RCC 7860 (cell line): ENCODE results near the gene NDRG2.
A peak's percentile ranks its signal among the peaks of the same experiment; 100 is the strongest.
"Not testable (repeated sequence)": the region's sequence is repeated elsewhere in the genome, so short reads cannot be mapped to it uniquely, and the experiment has no call there.

Experiments used
- DNase-seq: peaks from one replicate; pipeline ENCODE4 v3.0.0-alpha.2; 2015; ENCODE audit warnings: low spot score
- FAIRE-seq: peaks from 2 replicates; lab custom pipeline; 2012; peaks lifted over from hg19 to GRCh38; lab: Jason Lieb, UNC

The NDRG2 gene

GRCh38 chr14:21056520-21057163 lies 31.8 kb upstream of the NDRG2 start:
- no peak for FAIRE-seq
- no peak for DNase-seq

GRCh38 chr14:21055432-21056117 lies 30.7 kb upstream of the NDRG2 start:
- FAIRE-seq (peak; percentile 57), DNase-seq (no peak)

GRCh38 chr14:21054768-21055145 lies 29.9 kb upstream of the NDRG2 start:
- FAIRE-seq (no peak), DNase-seq (no peak)

- DNase-seq (peak; percentile 8), FAIRE-seq (no peak)
Measured at GRCh38 chr14:21054123-21054767, 29.4 kb upstream of the NDRG2 start.

GRCh38 chr14:21053184-21054122 lies 28.6 kb upstream of the NDRG2 start:
- no peak for FAIRE-seq

GRCh38 chr14:21050597-21050996 lies 25.7 kb upstream of the NDRG2 start:
- no peak for DNase-seq
- FAIRE-seq = no peak

More at GRCh38 chr14:21053184-21054122, 28.6 kb upstream of the NDRG2 start:
- no peak for DNase-seq

GRCh38 chr14:21049271-21049673 lies 24.4 kb upstream of the NDRG2 start:
- DNase-seq (no peak), FAIRE-seq (no peak)

- FAIRE-seq = no peak
- DNase-seq = no peak
Measured at GRCh38 chr14:21048638-21049037, 23.8 kb upstream of the NDRG2 start.

GRCh38 chr14:21047378-21047781 lies 22.5 kb upstream of the NDRG2 start:
- no peak for DNase-seq
- FAIRE-seq = no peak

GRCh38 chr14:21043974-21044618 lies 19.2 kb upstream of the NDRG2 start:
- DNase-seq = no peak
- no peak for FAIRE-seq

GRCh38 chr14:21043387-21043973 lies 18.6 kb upstream of the NDRG2 start:
- DNase-seq (no peak), FAIRE-seq (no peak)

- no peak for FAIRE-seq
- no peak for DNase-seq
Measured at GRCh38 chr14:21042918-21043317, 18.1 kb upstream of the NDRG2 start.

GRCh38 chr14:21041676-21042433 lies 17.0 kb upstream of the NDRG2 start, which contains the start of gene RNASE7:
RNASE7 (plus strand) TSS chr14:21042362; CDS start chr14:21042993, 631 bp downstream.
- DNase-seq (peak; percentile 16), FAIRE-seq (no peak)

GRCh38 chr14:21040941-21041340 lies 16.1 kb upstream of the NDRG2 start:
- not testable (repeated sequence) for DNase-seq, FAIRE-seq

- DNase-seq (no peak), FAIRE-seq (no peak)
Measured at GRCh38 chr14:21040370-21040925, 15.6 kb upstream of the NDRG2 start.

- no peak for FAIRE-seq
- no peak for DNase-seq
Measured at GRCh38 chr14:21039585-21040369, 14.9 kb upstream of the NDRG2 start.

- FAIRE-seq = no peak
- DNase-seq = no peak
Measured at GRCh38 chr14:21038441-21039422, 13.9 kb upstream of the NDRG2 start.
